Esophagus muscularis mucosa (tissue), 4 donors: ENCODE data around the gene SAMD5. TPM values are rescaled to one million over a fixed set of nuclear protein-coding genes. Genes with fewer than 3 reads are reported as not detected.

Source experiments
- DNase-seq: peaks from one replicate; pipeline ENCODE4 v3.0.0-alpha.2; 2017; ENCODE audit errors: extremely low spot score
- H3K27ac ChIP-seq, 4 donors: fragments of 200-600 bp; sonication (generic); replicated peaks in 1 of 4; 1 replicate in 3 of 4; 2 replicates in 1 of 4; pipeline ENCODE4 v1.5.1; 2016 to 2019; ENCODE audit warnings: mild to moderate bottlenecking in 1 of 4
- H3K27me3 ChIP-seq, 4 donors: fragments of 200-600 bp; sonication (generic); one replicate each; pipeline versions ENCODE4 v1.5.1 to v1.6.0; 2016 to 2019
- H3K36me3 ChIP-seq, 4 donors: fragments of 200-600 bp; sonication (generic); one replicate each; pipeline ENCODE4 v1.5.1; 2016 to 2019
- H3K4me1 ChIP-seq, 4 donors: fragments of 200-600 bp; sonication (generic); one replicate each; pipeline ENCODE4 v1.5.1; 2016 to 2019
- H3K4me3 ChIP-seq, 4 donors: fragments of 200-600 bp; sonication (generic); 1 replicate in 2 of 4; 2 replicates in 2 of 4; pipeline ENCODE4 v1.5.1; 2016 to 2019; ENCODE audit warnings: mild to moderate bottlenecking in 4 of 4, moderate library complexity in 1 of 4
- H3K9me3 ChIP-seq, 4 donors: fragments of 200-600 bp; sonication (generic); 1 replicate in 3 of 4; 2 replicates in 1 of 4; pipeline ENCODE4 v1.5.1; 2016 to 2019
- CTCF ChIP-seq, 3 experiments: fragments of 200-600 bp in 2 of 3; fragments of 450-650 bp in 1 of 3; sonication (generic) in 2 of 3; IDR thresholded peaks; one replicate each; pipeline ENCODE4 v1.5.1; 2017 to 2019; ENCODE audit warnings: antibody characterized with exemption in 3 of 3, mild to moderate bottlenecking in 2 of 3, moderate library complexity in 1 of 3
- EP300 ChIP-seq: sonication (generic); formaldehyde crosslinking; IDR thresholded peaks from one replicate; pipeline ENCODE4 v1.6.1; 2017; ENCODE audit warnings: antibody characterized with exemption
- POLR2A ChIP-seq: fragments of 450-650 bp; IDR thresholded peaks from one replicate; pipeline ENCODE4 v1.6.1; 2017; ENCODE audit warnings: antibody characterized with exemption, moderate library complexity, mild to moderate bottlenecking, low read depth
- POLR2AphosphoS5 ChIP-seq, 2 donors: sonication (generic); formaldehyde crosslinking; IDR thresholded peaks; one replicate each; pipeline ENCODE4 v1.6.1; 2017; ENCODE audit warnings: antibody characterized with exemption in 2 of 2
- WGBS: methylation state at CpG from one replicate; pipeline ENCODE4 v1.1.5; 2018; 5-methylcytosine and 5-hydroxymethylcytosine counted together
- intact Hi-C: fragments of 100-400 bp; cut with DNase I; formaldehyde crosslinking; loops from one replicate; pipeline ENCODE4 v1.15.1; 2023
- total RNA-seq, 4 donors: library from RNA; depleted of rRNA; stranded (reverse); fragments of >200 nt; gene quantifications; one replicate each; pipeline versions ENCODE4 v1.1.0 to v1.2.1, GENCODE V29; 2016

SAMD5 gene
- total RNA-seq, 4 donors from 2014 or later = 0.42 to 0.86 (median 0.64) TPM

GRCh38 chr6:147522597-147522996 is 14.1 kb downstream of the SAMD5 start:
- TF ChIP-seq POLR2AphosphoS5 (IDR thresholded peaks at IDR 0.05) (no peak), CTCF (IDR thresholded peaks at IDR 0.05) (no peak), EP300 (no peak), POLR2A (no peak)
- Histone ChIP-seq H3K27me3 (no peaks in the 10 kb centered on the region), H3K27ac (no peak overlapping the region), H3K36me3 (no peaks in the 10 kb centered on the region), H3K9me3 (no peaks in the 10 kb centered on the region), H3K4me3 (no peak overlapping the region), H3K4me1 (peaks cover 0 to 4% (median 0%) of the 10 kb centered on the region in 4 donors)
- DNase-seq = no peak
- intact Hi-C loops = no loop called here
- 100% methylated on average over 1 of the region's 1 CpG for WGBS

- no peaks in the 10 kb centered on the region for H3K36me3 ChIP-seq
- H3K27ac ChIP-seq = no peak overlapping the region
- 97% methylated on average over 5 of the region's 5 CpGs for WGBS
- H3K4me3 ChIP-seq = no peak overlapping the region
- intact Hi-C loops = no loop called here
- DNase-seq = no peak
- H3K27me3 ChIP-seq = no peaks in the 10 kb centered on the region
- TF ChIP-seq EP300 (no peak), CTCF (IDR thresholded peaks at IDR 0.05) (no peak), POLR2A (no peak), POLR2AphosphoS5 (IDR thresholded peaks at IDR 0.05) (no peak)
- no peaks in the 10 kb centered on the region for H3K9me3 ChIP-seq
- H3K4me1 ChIP-seq = peaks cover 0 to 4% (median 0%) of the 10 kb centered on the region in 4 donors
Measured at GRCh38 chr6:147525519-147526209, 17.2 kb downstream of the SAMD5 start.

GRCh38 chr6:147527197-147527596 is 18.7 kb downstream of the SAMD5 start:
- 100% methylated on average over 4 of the region's 4 CpGs for WGBS
- no peak for TF ChIP-seq POLR2A
- TF ChIP-seq CTCF (IDR thresholded peaks at IDR 0.05) = no peak
- TF ChIP-seq EP300 = no peak
- no peak for TF ChIP-seq POLR2AphosphoS5 (IDR thresholded peaks at IDR 0.05)
- Histone ChIP-seq H3K4me1 (peaks cover 0 to 4% (median 0%) of the 10 kb centered on the region in 4 donors), H3K9me3 (no peaks in the 10 kb centered on the region), H3K4me3 (no peak overlapping the region), H3K27me3 (no peaks in the 10 kb centered on the region), H3K36me3 (no peaks in the 10 kb centered on the region), H3K27ac (no peak overlapping the region)
- DNase-seq = no peak
- intact Hi-C loops = no loop called here

- Histone ChIP-seq H3K36me3 (no peaks in the 10 kb centered on the region), H3K9me3 (no peaks in the 10 kb centered on the region), H3K4me1 (peaks cover 0 to 4% (median 0%) of the 10 kb centered on the region in 4 donors), H3K27me3 (no peaks in the 10 kb centered on the region), H3K27ac (no peak overlapping the region), H3K4me3 (no peak overlapping the region)
- no peak for TF ChIP-seq EP300
- TF ChIP-seq CTCF (IDR thresholded peaks at IDR 0.05) = no peak
- intact Hi-C loops = no loop called here
- DNase-seq = no peak
Measured at GRCh38 chr6:147528511-147529145, 20.1 kb downstream of the SAMD5 start.
